ENCODE data around the gene INSIG2.
"Not testable (repeated sequence)": the region's sequence is repeated elsewhere in the genome, so short reads cannot be mapped to it uniquely, and the experiment has no call there.

INSIG2 gene

DNA sequence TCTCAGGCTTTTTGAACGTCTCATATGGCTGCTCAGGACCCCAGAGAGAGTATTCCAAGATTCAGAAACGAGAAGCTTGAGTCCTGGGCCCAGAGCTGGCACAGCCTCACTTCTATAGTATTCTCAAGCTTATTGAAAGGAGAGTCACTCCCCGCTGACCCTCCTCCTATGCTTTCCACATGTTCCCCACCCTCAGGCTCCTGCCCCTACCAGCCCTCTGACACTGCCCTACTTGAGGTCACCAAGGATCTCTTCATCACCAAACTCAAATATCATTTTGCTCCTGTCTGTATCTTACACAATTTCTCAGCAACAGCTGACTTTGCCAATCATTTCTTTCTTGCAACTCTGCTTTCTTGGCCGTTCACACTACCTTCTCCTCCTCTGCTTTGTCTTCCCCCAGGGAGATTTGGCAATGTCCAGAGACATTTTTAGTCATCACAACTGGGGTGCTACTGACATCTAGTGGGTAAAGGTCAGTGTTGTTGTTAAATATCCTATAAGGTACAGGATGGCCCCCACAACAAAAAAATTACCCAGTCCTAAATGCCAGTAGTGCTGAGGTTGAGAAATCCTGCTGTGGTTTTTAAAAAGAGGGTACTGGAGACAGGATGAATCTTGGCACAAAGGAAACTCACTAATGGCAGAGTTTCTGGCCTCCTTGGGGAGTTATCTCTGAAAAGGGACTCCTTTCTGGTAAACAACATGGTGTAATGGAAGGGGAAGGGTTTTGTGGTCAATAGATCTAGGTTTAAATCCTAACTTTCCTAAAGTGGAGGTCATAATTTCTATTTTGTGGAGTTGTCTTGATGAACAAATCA lies 26.9 kb upstream of the INSIG2 start:
- DNase-seq = no peak

DNA sequence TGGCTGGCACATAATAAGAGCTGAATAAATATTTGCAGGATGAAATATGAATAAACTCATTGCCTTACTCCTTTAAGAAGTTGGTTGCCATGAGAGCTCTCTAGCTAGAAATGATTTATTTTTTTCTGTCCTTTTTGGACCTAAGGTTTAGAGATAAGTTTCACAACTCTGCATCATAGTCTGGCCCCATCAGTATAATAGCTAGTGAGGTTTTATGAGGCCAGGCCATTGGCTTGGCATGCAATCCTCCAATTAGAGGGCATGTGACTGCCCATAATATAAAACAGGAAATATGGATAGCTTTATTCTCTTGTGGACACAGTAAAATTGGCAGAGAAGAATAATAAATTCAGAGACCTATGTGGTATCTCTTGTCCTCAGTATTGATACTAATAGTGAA lies 26.2 kb upstream of the INSIG2 start:
- DNase-seq = no peak

GRCh38 chr2:118062669-118063068 lies 25.6 kb upstream of the INSIG2 start:
- DNase-seq = no peak

DNA sequence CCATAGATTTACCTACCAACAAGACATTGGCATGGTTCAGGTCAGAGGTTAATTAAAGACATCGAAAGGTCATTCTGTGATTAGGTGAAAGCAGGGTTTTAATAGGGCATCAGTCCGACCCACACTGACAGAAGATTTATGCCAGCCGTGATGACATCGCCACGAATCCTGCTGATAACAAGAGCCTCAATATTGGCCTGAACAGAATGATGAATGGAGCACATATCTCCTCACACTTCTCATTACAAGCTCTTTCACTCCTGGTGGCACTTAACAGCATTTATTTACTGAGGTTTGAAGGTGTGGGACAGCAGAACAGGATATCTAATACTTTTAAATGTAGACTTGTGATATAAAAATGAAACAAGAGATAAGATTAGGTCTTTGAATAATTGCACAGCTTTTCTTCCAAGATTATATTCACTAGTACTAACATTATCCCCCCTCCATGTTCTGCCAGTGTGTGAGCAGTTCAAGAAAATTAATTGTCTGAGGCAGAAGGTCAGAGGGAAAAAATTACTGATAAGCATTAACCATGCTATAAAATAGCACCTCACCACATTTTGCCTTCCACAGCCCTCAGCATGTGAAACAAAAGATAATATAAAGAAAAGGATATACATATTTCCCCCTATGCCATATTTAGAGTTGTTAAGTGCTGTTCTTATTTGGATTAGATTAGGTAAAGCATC lies 23.1 kb upstream of the INSIG2 start:
- no peak for DNase-seq

DNA sequence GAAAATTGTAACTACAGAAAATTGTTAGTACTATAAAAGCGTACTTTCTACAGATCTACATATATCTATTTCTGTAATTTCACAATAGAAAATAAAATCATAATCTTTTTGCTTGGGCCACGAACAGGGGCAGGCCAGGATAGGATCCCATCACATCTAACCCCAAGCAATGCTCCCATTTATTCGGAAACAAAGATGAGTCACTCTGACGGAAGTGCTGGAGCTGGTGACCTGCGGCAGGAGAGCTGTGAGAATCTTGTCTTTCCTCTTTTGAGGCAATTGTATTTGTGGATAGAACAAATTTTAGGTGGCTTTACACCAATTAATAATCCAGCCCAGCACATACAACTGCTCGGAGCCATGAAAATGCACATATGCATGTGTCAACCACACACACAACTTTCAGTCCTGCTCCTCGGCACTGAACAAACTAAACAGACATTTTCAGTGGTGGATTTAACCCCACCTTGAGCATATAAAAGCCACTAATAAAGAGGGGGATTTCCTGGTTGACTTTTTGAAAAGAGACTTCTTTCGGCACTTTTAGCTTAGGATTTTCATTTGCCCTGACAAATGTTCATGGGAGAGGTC lies 22.3 kb upstream of the INSIG2 start:
- no peak for DNase-seq

DNA sequence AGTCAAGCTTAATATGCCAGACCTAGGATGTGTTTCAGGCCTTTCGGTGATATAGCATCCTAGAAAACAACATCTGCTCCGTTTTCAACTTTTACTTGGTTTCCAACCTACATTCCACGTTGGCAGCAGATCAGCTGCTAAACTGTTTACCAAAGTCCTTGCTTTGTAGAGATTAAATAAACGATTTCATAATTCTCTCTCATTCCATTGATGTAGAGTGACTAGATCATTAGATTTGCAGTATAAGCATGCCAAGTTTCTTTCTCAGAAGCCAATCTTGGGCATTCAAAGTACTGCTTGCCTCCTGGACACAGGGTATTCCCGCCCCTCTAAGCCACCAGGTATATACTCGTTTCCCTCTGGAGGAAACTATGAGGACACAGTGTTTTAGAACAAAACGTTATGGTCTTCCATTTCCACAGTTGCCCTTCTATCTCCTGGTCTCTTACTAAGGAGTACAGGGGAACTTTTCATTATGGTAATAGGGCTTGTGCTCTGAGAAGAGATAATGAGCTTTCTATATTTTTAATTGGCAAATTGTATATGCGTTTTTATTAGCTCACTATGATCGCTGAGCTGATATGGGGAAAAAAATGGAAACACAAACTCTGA lies 10.5 kb upstream of the INSIG2 start:
- no peak for DNase-seq

DNA sequence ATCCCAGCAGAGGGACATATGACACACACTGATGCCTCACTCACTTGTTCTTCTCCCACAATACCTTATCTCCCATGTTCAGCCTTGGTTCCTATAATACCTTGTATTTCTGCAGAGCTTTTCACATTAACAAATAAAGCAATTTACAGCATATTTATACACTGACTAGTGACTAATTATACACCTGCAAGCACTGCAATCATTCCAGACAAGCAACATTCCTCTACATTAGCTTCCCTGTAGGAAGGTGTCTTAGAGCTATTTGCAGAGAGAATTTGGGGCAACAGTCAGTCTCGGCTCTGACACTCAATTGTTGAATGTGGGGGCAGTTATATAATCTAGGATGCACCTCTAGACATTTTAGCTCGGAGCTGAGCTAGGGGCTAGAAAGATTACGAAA lies 9.5 kb upstream of the INSIG2 start:
- no peak for DNase-seq

DNA sequence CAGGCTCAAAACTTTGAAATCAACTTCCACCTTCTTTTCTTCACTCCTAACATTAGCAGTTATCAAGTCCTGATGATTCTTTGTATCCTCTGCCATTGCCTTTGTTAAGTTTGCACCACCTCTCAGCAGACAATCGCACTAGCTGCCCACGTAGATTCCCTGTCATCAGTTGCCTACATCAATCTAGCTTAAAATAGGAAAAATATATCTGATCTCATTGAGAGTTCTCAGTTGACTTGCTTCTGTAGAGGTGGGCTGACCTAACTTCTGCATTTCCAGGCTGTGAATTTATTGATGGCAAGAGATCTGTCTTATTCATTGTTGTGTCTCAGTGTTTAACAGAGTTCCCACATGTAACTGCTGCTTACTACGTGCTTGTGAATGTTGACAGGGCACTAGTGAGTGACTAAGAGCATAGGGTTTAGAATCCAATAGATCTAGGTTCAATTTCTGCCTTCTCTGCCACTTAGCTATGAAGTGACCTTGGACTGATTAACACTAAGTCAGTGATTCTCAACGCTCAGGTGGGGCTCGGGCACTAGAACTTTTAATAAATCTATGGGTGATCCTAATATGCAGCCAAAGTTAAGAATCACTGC lies 3.7 kb upstream of the INSIG2 start:
- no peak for DNase-seq

GRCh38 chr2:118085173-118086023 lies 2.9 kb upstream of the INSIG2 start:
- DNase-seq = no peak

DNA sequence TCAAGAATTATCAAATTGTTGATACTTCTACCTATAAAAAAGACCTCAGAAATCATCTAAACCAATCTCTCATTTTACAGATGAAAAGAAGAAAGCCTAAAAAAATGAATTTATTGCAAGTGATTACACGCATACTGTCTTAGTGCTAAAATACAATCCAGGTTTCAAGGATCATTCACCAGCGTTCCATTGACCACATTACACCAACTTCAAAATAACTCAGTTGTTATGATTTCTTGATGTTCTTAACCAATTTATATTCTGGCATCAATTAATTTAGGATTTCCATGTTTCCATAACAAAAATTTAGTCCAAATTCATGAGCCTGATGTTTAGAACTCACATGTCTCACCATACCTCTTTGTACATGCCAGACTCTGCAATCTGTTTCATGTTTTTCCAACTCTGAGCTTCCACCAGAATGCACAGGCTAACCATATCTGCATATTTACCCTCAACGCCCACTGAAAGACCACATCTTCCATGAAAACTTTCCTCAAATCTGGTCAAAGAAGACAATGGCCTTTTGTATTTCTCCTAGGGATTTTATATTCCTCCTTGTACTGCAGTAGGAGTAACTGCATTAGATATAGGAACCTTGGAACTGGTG lies 2.1 kb upstream of the INSIG2 start:
- no peak for DNase-seq

GRCh38 chr2:118089139-118089800 lies 999 bp downstream of the INSIG2 start:
- DNase-seq = no peak

DNA sequence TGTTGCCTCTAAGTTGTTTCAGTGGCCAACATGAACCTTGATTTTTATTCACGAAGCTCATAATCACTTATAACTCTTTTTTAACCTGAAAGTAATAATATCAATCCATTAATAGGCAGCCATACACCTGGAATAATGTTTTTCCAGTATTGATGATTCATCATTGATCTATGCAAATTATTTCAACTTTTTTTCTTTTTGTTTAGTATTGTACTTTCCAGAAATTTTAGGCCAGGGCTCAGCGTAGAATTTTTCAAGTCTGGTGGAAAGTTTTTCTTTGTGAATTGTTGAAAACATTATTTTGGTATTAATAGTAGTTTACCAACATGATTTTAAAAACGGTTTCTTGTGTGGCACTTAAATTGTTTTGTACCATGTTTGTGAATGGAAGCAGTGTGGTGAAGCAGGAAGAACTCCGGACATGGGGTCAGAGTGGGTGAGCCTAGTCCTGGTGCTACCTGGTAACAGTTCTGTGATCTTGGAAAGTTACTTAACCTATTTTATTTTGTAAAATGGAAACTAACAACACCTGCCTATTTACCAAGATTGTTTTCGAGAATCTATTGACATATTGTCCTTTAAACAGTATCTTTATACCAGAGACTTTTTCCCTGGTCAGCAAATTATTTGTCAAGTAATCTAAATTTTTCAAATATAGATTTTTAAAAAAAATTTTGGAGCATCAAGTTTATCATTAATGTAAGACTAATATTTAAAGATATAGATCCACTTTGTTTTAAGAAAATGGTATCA lies 2.3 kb downstream of the INSIG2 start:
- DNase-seq = no peak

DNA sequence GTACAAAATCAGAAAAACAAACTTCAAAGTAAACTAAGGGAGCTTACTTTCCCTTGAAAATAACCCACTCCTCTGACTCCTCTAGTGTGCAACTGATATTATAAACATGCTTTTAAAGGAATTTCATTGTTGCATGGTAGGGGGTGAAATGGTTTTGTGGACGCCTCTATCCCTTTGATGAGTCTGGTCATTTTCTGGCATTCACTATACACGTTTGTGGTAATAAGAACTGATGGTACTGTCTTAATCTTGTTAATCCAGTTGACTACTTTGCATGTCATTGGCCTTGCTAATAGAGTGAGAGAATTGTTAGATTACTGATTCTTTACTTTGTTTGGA lies 2.8 kb downstream of the INSIG2 start:
- no peak for DNase-seq

DNA sequence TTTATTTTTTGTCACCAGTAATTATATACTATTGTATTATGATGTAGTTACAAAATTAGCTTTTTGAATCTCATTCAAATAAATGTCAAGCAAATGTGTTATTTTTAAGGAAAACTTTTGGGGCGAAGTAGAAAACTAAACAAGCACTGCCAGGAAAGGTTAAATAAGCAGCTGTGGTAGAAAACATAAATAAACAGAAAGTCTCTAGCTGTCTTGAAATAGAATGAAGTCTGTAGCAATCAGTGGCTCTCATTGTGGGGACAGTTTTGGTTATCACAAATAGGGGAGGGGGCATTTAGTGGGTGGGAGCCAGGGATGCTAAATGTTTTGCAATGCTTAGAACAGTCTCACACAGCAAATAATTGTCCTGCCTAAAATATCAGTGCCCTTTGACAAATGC lies 3.4 kb downstream of the INSIG2 start:
- no peak for DNase-seq

GRCh38 chr2:118094102-118094501 lies 5.8 kb downstream of the INSIG2 start:
- not testable (repeated sequence) for DNase-seq

GRCh38 chr2:118094503-118094902 lies 6.2 kb downstream of the INSIG2 start:
- DNase-seq = no peak

- no peak for DNase-seq
These were observed 7.3 kb downstream of the INSIG2 start for GRCh38 chr2:118095610-118096009.

DNA sequence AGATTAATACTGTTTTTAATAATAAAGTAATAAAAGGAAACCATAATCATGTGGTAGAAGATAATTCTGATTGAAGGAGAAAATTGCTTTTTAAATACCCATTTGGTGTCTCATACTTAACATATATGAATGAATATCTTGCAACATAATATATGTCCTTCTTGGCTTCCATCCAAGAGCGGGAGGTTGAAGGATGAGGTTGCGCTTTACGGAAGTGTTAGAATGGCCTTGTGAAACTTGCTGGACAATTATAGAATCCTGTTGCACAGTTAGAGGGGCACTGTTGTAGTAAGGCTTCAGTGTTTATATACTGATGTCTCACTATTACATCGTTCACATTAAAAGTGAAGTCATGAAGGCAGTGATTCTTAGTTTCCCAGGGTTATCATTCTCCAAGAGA lies 9.4 kb downstream of the INSIG2 start:
- DNase-seq = no peak

DNA sequence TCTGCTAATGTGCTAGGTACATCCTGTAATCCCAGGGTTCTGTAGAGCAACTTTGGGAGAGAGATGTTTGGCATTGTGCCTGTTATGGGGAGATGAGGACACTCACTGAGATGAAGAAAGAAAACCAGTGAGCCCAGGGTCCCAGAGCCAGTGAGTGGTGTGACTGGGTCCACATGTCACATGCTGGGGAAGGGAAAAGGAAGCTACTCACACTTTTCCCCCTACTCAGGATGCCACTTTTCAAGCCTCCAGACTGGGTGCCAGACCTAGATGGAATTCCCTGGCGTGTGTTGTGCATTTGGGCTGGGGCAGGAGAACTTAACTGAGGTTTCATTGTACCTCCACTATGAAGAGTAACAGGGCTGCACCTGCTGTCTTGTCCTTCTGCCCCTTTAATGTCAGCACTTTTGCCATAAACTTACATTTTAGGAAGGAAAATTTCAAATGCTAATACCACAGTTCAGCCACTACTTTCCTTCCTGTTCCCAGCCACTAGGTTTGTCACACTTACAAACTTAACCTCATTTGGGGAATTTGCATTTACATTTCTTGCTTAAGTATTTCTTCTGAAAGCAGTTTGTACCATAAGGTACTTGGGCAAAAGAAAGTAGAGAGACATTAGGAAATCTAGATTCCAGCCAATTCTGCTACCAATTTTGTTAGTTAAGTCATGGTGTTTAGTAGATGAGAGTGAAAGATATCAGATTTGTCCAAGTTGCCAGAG lies 10.2 kb downstream of the INSIG2 start:
- DNase-seq = no peak

Data from NCI-H774 (cell line).